ENCODE data around the gene CCR6. TPM values are rescaled to one million over a fixed set of nuclear protein-coding genes. Genes with fewer than 3 reads are reported as not detected.

The CCR6 gene
- total and polyA plus RNA-seq, 2 of the 13 experiments (the other 11 are each of a cell fraction or from before 2014, with no cell fraction given) = 4.5 to 8.7 TPM

GRCh38 chr6:167122827-167123657, at the start of gene CCR6 (continued):
- TF ChIP-seq ZNF33B (CRISPR knock-in tag; IDR thresholded peaks at IDR 0.05) (no peak), HOXA3 (CRISPR knock-in tag; IDR thresholded peaks at IDR 0.05) (peak; percentile 67; the same call in 1 of the 2 replicates), SNAI1 (CRISPR knock-in tag; IDR thresholded peaks at IDR 0.05; ENCODE audit: borderline replicate concordance) (peak; percentile 25; the same call in 1 of the 2 replicates), HNRNPLL (IDR thresholded peaks at IDR 0.05; ENCODE audit: low read depth, low read length, poor library complexity, severe bottlenecking) (no peak), PHF8 (CRISPR knock-in tag; IDR thresholded peaks at IDR 0.05) (no peak; the same call in 1 of the 2 replicates), ZNF335 (CRISPR knock-in tag; IDR thresholded peaks at IDR 0.05) (no peak), ZBTB33 (CRISPR knock-in tag; IDR thresholded peaks at IDR 0.05) (no peak), ZSCAN30 (CRISPR knock-in tag; IDR thresholded peaks at IDR 0.05) (no peak), TEAD3 (CRISPR knock-in tag; optimal IDR thresholded peaks at IDR 0.05; ENCODE audit: borderline replicate concordance) (peak; percentile 46), ZNF615 (CRISPR knock-in tag; IDR thresholded peaks at IDR 0.05; ENCODE audit: borderline replicate concordance) (no peak), SMC3 (IDR thresholded peaks at IDR 0.05; ENCODE audit: low read length) (peak; percentile 44; the same call in 1 of the 2 replicates), ZNF589 (CRISPR knock-in tag; conservative IDR thresholded peaks at IDR 0.05) (no peak), ZNF431 (CRISPR knock-in tag; IDR thresholded peaks at IDR 0.05; ENCODE audit: borderline replicate concordance, low read depth) (no peak), MXD1 (CRISPR knock-in tag; IDR thresholded peaks at IDR 0.05) (no peak), ZNF792 (CRISPR knock-in tag; IDR thresholded peaks at IDR 0.05) (peak; percentile 72), JARID2 (CRISPR knock-in tag; IDR thresholded peaks at IDR 0.05; ENCODE audit: insufficient replicate concordance) (no peak)
- TF ChIP-seq, protein P1, sequence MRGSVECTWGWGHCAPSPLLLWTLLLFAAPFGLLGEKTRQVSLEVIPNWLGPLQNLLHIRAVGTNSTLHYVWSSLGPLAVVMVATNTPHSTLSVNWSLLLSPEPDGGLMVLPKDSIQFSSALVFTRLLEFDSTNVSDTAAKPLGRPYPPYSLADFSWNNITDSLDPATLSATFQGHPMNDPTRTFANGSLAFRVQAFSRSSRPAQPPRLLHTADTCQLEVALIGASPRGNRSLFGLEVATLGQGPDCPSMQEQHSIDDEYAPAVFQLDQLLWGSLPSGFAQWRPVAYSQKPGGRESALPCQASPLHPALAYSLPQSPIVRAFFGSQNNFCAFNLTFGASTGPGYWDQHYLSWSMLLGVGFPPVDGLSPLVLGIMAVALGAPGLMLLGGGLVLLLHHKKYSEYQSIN (CRISPR knock-in tag; IDR thresholded peaks at IDR 0.05; ENCODE audit: borderline replicate concordance) = no peak
- TF ChIP-seq, protein P2, sequence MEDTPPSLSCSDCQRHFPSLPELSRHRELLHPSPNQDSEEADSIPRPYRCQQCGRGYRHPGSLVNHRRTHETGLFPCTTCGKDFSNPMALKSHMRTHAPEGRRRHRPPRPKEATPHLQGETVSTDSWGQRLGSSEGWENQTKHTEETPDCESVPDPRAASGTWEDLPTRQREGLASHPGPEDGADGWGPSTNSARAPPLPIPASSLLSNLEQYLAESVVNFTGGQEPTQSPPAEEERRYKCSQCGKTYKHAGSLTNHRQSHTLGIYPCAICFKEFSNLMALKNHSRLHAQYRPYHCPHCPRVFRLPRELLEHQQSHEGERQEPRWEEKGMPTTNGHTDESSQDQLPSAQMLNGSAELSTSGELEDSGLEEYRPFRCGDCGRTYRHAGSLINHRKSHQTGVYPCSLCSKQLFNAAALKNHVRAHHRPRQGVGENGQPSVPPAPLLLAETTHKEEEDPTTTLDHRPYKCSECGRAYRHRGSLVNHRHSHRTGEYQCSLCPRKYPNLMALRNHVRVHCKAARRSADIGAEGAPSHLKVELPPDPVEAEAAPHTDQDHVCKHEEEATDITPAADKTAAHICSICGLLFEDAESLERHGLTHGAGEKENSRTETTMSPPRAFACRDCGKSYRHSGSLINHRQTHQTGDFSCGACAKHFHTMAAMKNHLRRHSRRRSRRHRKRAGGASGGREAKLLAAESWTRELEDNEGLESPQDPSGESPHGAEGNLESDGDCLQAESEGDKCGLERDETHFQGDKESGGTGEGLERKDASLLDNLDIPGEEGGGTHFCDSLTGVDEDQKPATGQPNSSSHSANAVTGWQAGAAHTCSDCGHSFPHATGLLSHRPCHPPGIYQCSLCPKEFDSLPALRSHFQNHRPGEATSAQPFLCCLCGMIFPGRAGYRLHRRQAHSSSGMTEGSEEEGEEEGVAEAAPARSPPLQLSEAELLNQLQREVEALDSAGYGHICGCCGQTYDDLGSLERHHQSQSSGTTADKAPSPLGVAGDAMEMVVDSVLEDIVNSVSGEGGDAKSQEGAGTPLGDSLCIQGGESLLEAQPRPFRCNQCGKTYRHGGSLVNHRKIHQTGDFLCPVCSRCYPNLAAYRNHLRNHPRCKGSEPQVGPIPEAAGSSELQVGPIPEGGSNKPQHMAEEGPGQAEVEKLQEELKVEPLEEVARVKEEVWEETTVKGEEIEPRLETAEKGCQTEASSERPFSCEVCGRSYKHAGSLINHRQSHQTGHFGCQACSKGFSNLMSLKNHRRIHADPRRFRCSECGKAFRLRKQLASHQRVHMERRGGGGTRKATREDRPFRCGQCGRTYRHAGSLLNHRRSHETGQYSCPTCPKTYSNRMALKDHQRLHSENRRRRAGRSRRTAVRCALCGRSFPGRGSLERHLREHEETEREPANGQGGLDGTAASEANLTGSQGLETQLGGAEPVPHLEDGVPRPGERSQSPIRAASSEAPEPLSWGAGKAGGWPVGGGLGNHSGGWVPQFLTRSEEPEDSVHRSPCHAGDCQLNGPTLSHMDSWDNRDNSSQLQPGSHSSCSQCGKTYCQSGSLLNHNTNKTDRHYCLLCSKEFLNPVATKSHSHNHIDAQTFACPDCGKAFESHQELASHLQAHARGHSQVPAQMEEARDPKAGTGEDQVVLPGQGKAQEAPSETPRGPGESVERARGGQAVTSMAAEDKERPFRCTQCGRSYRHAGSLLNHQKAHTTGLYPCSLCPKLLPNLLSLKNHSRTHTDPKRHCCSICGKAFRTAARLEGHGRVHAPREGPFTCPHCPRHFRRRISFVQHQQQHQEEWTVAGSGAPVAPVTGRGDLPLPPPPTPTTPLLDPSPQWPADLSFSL (CRISPR knock-in tag; IDR thresholded peaks at IDR 0.05) = no peak

All from HepG2 (cell line).